GM18508 (cell line): Measurements from ENCODE around the gene SMAD2.
"Not testable (repeated sequence)": the region's sequence is repeated elsewhere in the genome, so short reads cannot be mapped to it uniquely, and the experiment has no call there.

Experiments used
- ATAC-seq: cut with Tn5 transposase; IDR thresholded peaks from one replicate; pipeline ENCODE4 v1.9.1; 2021; ENCODE audit warnings: moderate number of reproducible peaks; ENCODE audit not compliant: insufficient read depth, unreplicated experiment

SMAD2 gene

GRCh38 chr18:47800248-47800647 is 130.2 kb downstream of the SMAD2 start:
- ATAC-seq = no peak

- ATAC-seq = no peak
Observed at GRCh38 chr18:47799376-47799775, 131.1 kb downstream of the SMAD2 start.

- ATAC-seq = no peak
Observed at GRCh38 chr18:47798366-47798765, 132.1 kb downstream of the SMAD2 start.

- no peak for ATAC-seq
Observed at GRCh38 chr18:47797126-47797525, 133.3 kb downstream of the SMAD2 start.

- no peak for ATAC-seq
Observed at GRCh38 chr18:47795434-47795814, 135.0 kb downstream of the SMAD2 start.

GRCh38 chr18:47794725-47795433 is 135.6 kb downstream of the SMAD2 start:
- ATAC-seq = no peak

- ATAC-seq = no peak
Observed at GRCh38 chr18:47793609-47794008, 136.8 kb downstream of the SMAD2 start.

- ATAC-seq = no peak
Observed at GRCh38 chr18:47791461-47791985, 138.9 kb downstream of the SMAD2 start.

- ATAC-seq = no peak
Observed at GRCh38 chr18:47790036-47790435, 140.4 kb downstream of the SMAD2 start.

GRCh38 chr18:47788621-47789020 is 141.8 kb downstream of the SMAD2 start:
- no peak for ATAC-seq

- ATAC-seq = no peak
Observed at GRCh38 chr18:47781561-47781960, 148.9 kb downstream of the SMAD2 start.

GRCh38 chr18:47780011-47780725 is 150.3 kb downstream of the SMAD2 start:
- ATAC-seq = no peak

- no peak for ATAC-seq
Observed at GRCh38 chr18:47779381-47779780, 151.1 kb downstream of the SMAD2 start.

GRCh38 chr18:47777626-47778025 is 152.8 kb downstream of the SMAD2 start:
- no peak for ATAC-seq

GRCh38 chr18:47775961-47776360 is 154.5 kb downstream of the SMAD2 start:
- ATAC-seq = no peak

- no peak for ATAC-seq
Observed at GRCh38 chr18:47773931-47774330, 156.5 kb downstream of the SMAD2 start.

- no peak for ATAC-seq
Observed at GRCh38 chr18:47772374-47773248, 157.8 kb downstream of the SMAD2 start.

GRCh38 chr18:47771922-47772321 is 158.5 kb downstream of the SMAD2 start:
- ATAC-seq = no peak

- no peak for ATAC-seq
Observed at GRCh38 chr18:47767699-47768098, 162.8 kb downstream of the SMAD2 start.

GRCh38 chr18:47767198-47767597 is 163.3 kb downstream of the SMAD2 start:
- ATAC-seq = not testable (repeated sequence)
